BLaER1 treated with 17β-estradiol and CSF1 and Interleukin-3, amounts not matched to agents 10 nM and 100 nM (cell line): ENCODE results near the gene DLX2.
"Not testable (repeated sequence)": the region's sequence is repeated elsewhere in the genome, so short reads cannot be mapped to it uniquely, and the experiment has no call there.

Source experiments
- H3K27ac ChIP-seq, 11 experiments: shearing (Covaris generic); formaldehyde crosslinking; 2 replicates each; pipeline ENCODE4 v1.8.1; 2022
- H3K27me3 ChIP-seq, 11 experiments: shearing (Covaris generic); formaldehyde crosslinking; 2 replicates each; pipeline ENCODE4 v1.8.1; 2022
- H3K36me3 ChIP-seq, 11 experiments: shearing (Covaris generic); formaldehyde crosslinking; 2 replicates each; pipeline ENCODE4 v1.8.1; 2022
- H3K4me1 ChIP-seq, 10 experiments: shearing (Covaris generic); formaldehyde crosslinking; 2 replicates each; pipeline ENCODE4 v1.8.1; 2022
- H3K4me2 ChIP-seq, 11 experiments: shearing (Covaris generic); formaldehyde crosslinking; 2 replicates each; pipeline ENCODE4 v1.8.1; 2022
- H3K4me3 ChIP-seq, 10 experiments: shearing (Covaris generic); formaldehyde crosslinking; 2 replicates each; pipeline ENCODE4 v1.8.1; 2022
- H3K9ac ChIP-seq, 11 experiments: shearing (Covaris generic); formaldehyde crosslinking; 2 replicates each; pipeline ENCODE4 v1.8.1; 2022
- H3K9me3 ChIP-seq, 11 experiments: shearing (Covaris generic); formaldehyde crosslinking; replicated peaks in 1 of 11; 2 replicates each; pipeline ENCODE4 v1.8.1; 2022
- H4K20me1 ChIP-seq, 11 experiments: shearing (Covaris generic); formaldehyde crosslinking; 2 replicates each; pipeline ENCODE4 v1.8.1; 2022
- Cebpa-rat ChIP-seq, 11 experiments: shearing (Covaris generic); IDR thresholded peaks; 2 replicates each; pipeline ENCODE4 v1.8.1; 2022

Gene DLX2

GRCh38 chr2:172062402-172063004 is 40.2 kb downstream of the DLX2 start:
- Histone ChIP-seq H3K9ac (no peak overlapping the region), H3K4me3 (no peak overlapping the region), H3K27ac (no peak overlapping the region), H3K9me3 (no peaks in the 10 kb centered on the region), H3K4me2 (no peak overlapping the region), H3K27me3 (no peaks in the 10 kb centered on the region; a peak in 1 of 22 replicates), H3K36me3 (0 out of 22 replicates have a peak, but pooled peaks cover 0 to 4% (median 0%) of the 10 kb centered on the region in 11 experiments), H4K20me1 (no peaks in the 10 kb centered on the region), H3K4me1 (no peaks in the 10 kb centered on the region)
- no peak for TF ChIP-seq Cebpa-rat (IDR thresholded peaks at IDR 0.05)

- H3K9ac ChIP-seq, H3K4me1 ChIP-seq, H3K36me3 ChIP-seq, H3K9me3 ChIP-seq, H3K4me2 ChIP-seq, H4K20me1 ChIP-seq, H3K27ac ChIP-seq, H3K27me3 ChIP-seq, H3K4me3 ChIP-seq: not testable (repeated sequence)
These were observed 42.6 kb downstream of the DLX2 start for GRCh38 chr2:172060118-172060517.

- H3K4me2 ChIP-seq, result no peak overlapping the region
- H3K36me3 ChIP-seq, result 0 out of 22 replicates have a peak, but pooled peaks cover 0 to 3% (median 0%) of the 10 kb centered on the region in 11 experiments
- H3K9ac ChIP-seq, result no peak overlapping the region
- H4K20me1 ChIP-seq, result no peaks in the 10 kb centered on the region
- no peak overlapping the region for H3K4me3 ChIP-seq
- H3K27me3 ChIP-seq, result no peaks in the 10 kb centered on the region
- H3K27ac ChIP-seq, result no peak overlapping the region
- no peaks in the 10 kb centered on the region for H3K9me3 ChIP-seq
- no peak for TF ChIP-seq Cebpa-rat (IDR thresholded peaks at IDR 0.05)
- no peaks in the 10 kb centered on the region for H3K4me1 ChIP-seq
These were observed 44.0 kb downstream of the DLX2 start for GRCh38 chr2:172058660-172059059.

GRCh38 chr2:172056293-172056692 is 46.4 kb downstream of the DLX2 start:
- no peak for TF ChIP-seq Cebpa-rat (IDR thresholded peaks at IDR 0.05)
- no peaks in the 10 kb centered on the region for H3K36me3 ChIP-seq
- no peak overlapping the region for H3K4me3 ChIP-seq
- H3K9me3 ChIP-seq, result no peaks in the 10 kb centered on the region
- no peaks in the 10 kb centered on the region for H3K27me3 ChIP-seq
- no peak overlapping the region for H3K27ac ChIP-seq
- H3K4me2 ChIP-seq, result no peak overlapping the region
- no peaks in the 10 kb centered on the region for H4K20me1 ChIP-seq
- H3K4me1 ChIP-seq, result no peaks in the 10 kb centered on the region
- H3K9ac ChIP-seq, result no peak overlapping the region

- H3K4me2 ChIP-seq, result no peak overlapping the region
- H3K4me1 ChIP-seq, result no peaks in the 10 kb centered on the region
- H3K4me3 ChIP-seq, result no peak overlapping the region
These were observed 49.2 kb downstream of the DLX2 start for GRCh38 chr2:172053486-172053885.

GRCh38 chr2:172052000-172052983 is 50.4 kb downstream of the DLX2 start:
- TF ChIP-seq Cebpa-rat (IDR thresholded peaks at IDR 0.05), result no peak
- Histone ChIP-seq H3K4me3 (no peak overlapping the region), H3K27ac (no peak overlapping the region), H3K27me3 (no peaks in the 10 kb centered on the region), H3K36me3 (no peaks in the 10 kb centered on the region), H3K4me2 (no peak overlapping the region), H4K20me1 (no peaks in the 10 kb centered on the region), H3K4me1 (peaks cover 0 to 2% (median 0%) of the 10 kb centered on the region in 10 experiments; a peak in 1 of 20 replicates), H3K9me3 (no peaks in the 10 kb centered on the region), H3K9ac (no peak overlapping the region)

More at GRCh38 chr2:172053486-172053885, 49.2 kb downstream of the DLX2 start:
- no peaks in the 10 kb centered on the region for H3K9me3 ChIP-seq
- no peak for TF ChIP-seq Cebpa-rat (IDR thresholded peaks at IDR 0.05)
- H3K9ac ChIP-seq, result no peak overlapping the region
- no peaks in the 10 kb centered on the region for H3K27me3 ChIP-seq
- H3K36me3 ChIP-seq, result no peaks in the 10 kb centered on the region
- no peak overlapping the region for H3K27ac ChIP-seq
- no peaks in the 10 kb centered on the region for H4K20me1 ChIP-seq

- H4K20me1 ChIP-seq, result no peaks in the 10 kb centered on the region
- no peak overlapping the region for H3K4me3 ChIP-seq
- no peak overlapping the region for H3K27ac ChIP-seq
- H3K9me3 ChIP-seq, result no peaks in the 10 kb centered on the region
- H3K9ac ChIP-seq, result no peak overlapping the region
- H3K27me3 ChIP-seq, result no peaks in the 10 kb centered on the region
- no peaks in the 10 kb centered on the region for H3K36me3 ChIP-seq
- H3K4me1 ChIP-seq, result peaks cover 6 to 12% (median 9%) of the 10 kb centered on the region in 10 experiments; a peak in 15 of 20 replicates
- no peak for TF ChIP-seq Cebpa-rat (IDR thresholded peaks at IDR 0.05)
- no peak overlapping the region for H3K4me2 ChIP-seq
These were observed 52.1 kb downstream of the DLX2 start for GRCh38 chr2:172050479-172051125.

GRCh38 chr2:172049567-172050120 is 53.1 kb downstream of the DLX2 start:
- TF ChIP-seq Cebpa-rat (IDR thresholded peaks at IDR 0.05), result no peak
- Histone ChIP-seq H3K36me3 (no peaks in the 10 kb centered on the region), H3K4me1 (peaks cover 6 to 12% (median 9%) of the 10 kb centered on the region in 10 experiments; a peak in 15 of 20 replicates), H3K9ac (no peak overlapping the region), H3K4me2 (no peak overlapping the region), H3K27ac (no peak overlapping the region), H3K9me3 (no peaks in the 10 kb centered on the region), H3K4me3 (no peak overlapping the region), H3K27me3 (no peaks in the 10 kb centered on the region), H4K20me1 (no peaks in the 10 kb centered on the region)
